Neural crest cell (in vitro differentiated cells): ENCODE data around the gene DSCAM. TPM values are rescaled to one million over a fixed set of nuclear protein-coding genes. Genes with fewer than 3 reads are reported as not detected.

Experiments used
- DNase-seq: peaks from one replicate; pipeline ENCODE4 v3.0.0; 2021; ENCODE audit warnings: low read depth, mixed read lengths, low spot score
- H3K27ac Mint-ChIP-seq: one replicate; pipeline ENCODE4 v1.8.0; 2021; ENCODE audit warnings: mild to moderate bottlenecking, mixed read lengths; ENCODE audit not compliant: unreplicated experiment
- H3K27me3 Mint-ChIP-seq: 2 replicates; pipeline ENCODE4 v1.8.0; 2021; ENCODE audit warnings: low read depth, mild to moderate bottlenecking, mixed read lengths
- H3K36me3 Mint-ChIP-seq: 2 replicates; pipeline ENCODE4 v1.8.0; 2021; ENCODE audit warnings: low read depth, mild to moderate bottlenecking, mixed read lengths
- H3K4me1 Mint-ChIP-seq: 2 replicates; pipeline ENCODE4 v1.8.0; 2021; ENCODE audit warnings: mixed read lengths
- H3K4me3 Mint-ChIP-seq: one replicate; pipeline ENCODE4 v1.8.0; 2021; ENCODE audit warnings: mild to moderate bottlenecking, mixed read lengths
- H3K9me3 Mint-ChIP-seq: 2 replicates; pipeline ENCODE4 v1.8.0; 2021; ENCODE audit warnings: mixed read lengths
- total RNA-seq: library from RNA; stranded (reverse); gene quantifications from 2 replicates; pipeline ENCODE4 v1.2.1, GENCODE V29; 2021
- TF ChIP-seq, protein P1 (sequence below): fragments of 200-600 bp; sonication (generic); conservative IDR thresholded peaks from 2 replicates; pipeline ENCODE4 v1.5.0; 2021; ENCODE audit warnings: antibody characterized with exemption, mild to moderate bottlenecking

The DSCAM gene
- total RNA-seq, 1 donor from 2014 or later: 0.19 TPM

DNA sequence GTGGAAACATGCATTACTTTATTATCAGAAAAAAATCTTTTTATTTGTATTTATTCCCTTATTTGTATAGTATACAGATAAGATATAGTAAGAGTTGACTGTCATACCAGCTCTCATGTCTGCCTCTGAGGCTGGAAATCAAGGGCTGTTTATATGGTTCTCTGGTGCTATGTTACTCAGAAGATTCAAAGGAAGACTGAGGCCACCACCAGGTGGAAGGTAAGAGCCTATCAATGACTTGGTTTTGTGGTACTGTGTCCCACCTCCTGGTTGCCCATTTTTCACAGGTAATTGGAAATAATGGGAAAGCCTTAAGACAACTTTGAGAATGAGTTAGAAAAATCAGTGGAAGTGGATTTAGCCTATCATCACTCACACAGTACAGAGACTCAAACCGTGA lies 342.1 kb downstream of the DSCAM start:
- Mint-ChIP-seq H3K9me3 (no peaks in the 10 kb centered on the region), H3K27me3 (peaks cover 6% of the 10 kb centered on the region), H3K4me1 (peaks cover 8% of the 10 kb centered on the region), H3K27ac (no peak overlapping the region), H3K36me3 (no peaks in the 10 kb centered on the region), H3K4me3 (no peak overlapping the region)
- TF ChIP-seq, protein P1, sequence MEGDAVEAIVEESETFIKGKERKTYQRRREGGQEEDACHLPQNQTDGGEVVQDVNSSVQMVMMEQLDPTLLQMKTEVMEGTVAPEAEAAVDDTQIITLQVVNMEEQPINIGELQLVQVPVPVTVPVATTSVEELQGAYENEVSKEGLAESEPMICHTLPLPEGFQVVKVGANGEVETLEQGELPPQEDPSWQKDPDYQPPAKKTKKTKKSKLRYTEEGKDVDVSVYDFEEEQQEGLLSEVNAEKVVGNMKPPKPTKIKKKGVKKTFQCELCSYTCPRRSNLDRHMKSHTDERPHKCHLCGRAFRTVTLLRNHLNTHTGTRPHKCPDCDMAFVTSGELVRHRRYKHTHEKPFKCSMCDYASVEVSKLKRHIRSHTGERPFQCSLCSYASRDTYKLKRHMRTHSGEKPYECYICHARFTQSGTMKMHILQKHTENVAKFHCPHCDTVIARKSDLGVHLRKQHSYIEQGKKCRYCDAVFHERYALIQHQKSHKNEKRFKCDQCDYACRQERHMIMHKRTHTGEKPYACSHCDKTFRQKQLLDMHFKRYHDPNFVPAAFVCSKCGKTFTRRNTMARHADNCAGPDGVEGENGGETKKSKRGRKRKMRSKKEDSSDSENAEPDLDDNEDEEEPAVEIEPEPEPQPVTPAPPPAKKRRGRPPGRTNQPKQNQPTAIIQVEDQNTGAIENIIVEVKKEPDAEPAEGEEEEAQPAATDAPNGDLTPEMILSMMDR: no peak
- no peak for DNase-seq

DNA sequence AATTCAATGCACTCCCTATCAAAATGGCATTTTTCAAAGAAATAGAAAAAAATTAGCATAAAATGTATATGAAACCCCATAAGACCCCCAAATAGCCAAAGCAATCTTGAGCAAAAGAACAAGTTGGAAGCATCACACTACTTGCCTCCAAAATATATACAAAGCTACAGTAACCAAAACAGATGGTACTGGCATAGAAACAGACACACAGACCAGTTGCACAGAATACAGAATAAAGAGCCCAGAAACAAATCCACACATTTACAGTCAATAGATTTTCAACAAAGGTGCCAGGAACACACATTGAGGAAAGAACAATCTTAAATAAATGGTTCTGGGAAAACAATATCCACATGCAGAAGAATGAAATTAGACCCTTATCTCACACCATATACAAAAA lies 350.8 kb downstream of the DSCAM start:
- H3K4me3 Mint-ChIP-seq: no peak overlapping the region
- peaks cover 21% of the 10 kb centered on the region for H3K9me3 Mint-ChIP-seq
- H3K27me3 Mint-ChIP-seq: peaks cover 10% of the 10 kb centered on the region
- H3K4me1 Mint-ChIP-seq: peaks cover 15% of the 10 kb centered on the region
- TF ChIP-seq, protein P1: no peak
- H3K27ac Mint-ChIP-seq: no peak overlapping the region
- no peak for DNase-seq
- peaks cover 13% of the 10 kb centered on the region for H3K36me3 Mint-ChIP-seq

DNA sequence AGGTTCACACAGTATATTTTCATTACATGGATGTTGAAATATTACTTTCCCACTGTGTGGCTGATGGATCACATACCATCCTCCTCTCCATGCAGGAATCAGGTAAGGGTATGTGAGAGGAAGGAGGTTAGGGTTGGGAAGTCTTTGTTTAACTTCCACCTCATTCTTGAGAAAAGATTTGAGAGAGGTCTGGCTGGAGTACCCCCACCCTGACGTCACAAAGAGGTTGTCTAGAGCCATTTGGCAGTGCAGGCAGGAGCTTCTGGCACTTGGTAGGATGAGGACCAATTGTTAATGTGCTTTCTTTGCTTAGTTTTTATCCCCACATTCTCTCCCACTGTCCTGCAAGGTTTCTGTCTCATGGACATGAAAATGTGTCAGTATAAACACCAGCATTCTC lies 356.6 kb downstream of the DSCAM start:
- Mint-ChIP-seq H3K4me3 (no peak overlapping the region), H3K27me3 (no peaks in the 10 kb centered on the region), H3K4me1 (peaks cover 14% of the 10 kb centered on the region), H3K27ac (no peak overlapping the region), H3K9me3 (peaks cover 21% of the 10 kb centered on the region), H3K36me3 (peaks cover 13% of the 10 kb centered on the region)
- TF ChIP-seq, protein P1: no peak
- DNase-seq: no peak

DNA sequence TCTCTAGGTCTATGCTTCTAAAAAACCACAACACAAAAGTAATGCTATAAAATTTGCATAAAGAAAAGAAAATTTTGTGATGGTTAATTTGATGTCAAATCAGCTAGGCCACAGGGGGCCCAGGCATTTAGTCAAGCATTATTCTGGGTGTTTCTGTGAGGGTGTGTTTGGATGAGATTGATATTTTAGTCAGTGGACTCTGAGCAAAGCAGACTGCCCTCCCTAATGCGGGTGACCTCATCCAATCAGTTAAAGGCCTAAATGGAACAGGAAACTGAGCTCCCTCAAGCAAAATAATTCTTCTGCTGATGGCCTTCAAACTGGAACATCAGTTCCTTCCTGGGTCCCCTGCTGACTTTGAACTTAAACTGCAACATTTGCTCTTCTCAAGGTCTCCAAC lies 358.0 kb downstream of the DSCAM start:
- H3K27ac Mint-ChIP-seq: no peak overlapping the region
- TF ChIP-seq, protein P1: no peak
- no peak overlapping the region for H3K4me3 Mint-ChIP-seq
- H3K36me3 Mint-ChIP-seq: peaks cover 9% of the 10 kb centered on the region
- no peak for DNase-seq
- H3K27me3 Mint-ChIP-seq: no peaks in the 10 kb centered on the region
- H3K9me3 Mint-ChIP-seq: peaks cover 18% of the 10 kb centered on the region
- H3K4me1 Mint-ChIP-seq: peaks cover 5% of the 10 kb centered on the region

DNA sequence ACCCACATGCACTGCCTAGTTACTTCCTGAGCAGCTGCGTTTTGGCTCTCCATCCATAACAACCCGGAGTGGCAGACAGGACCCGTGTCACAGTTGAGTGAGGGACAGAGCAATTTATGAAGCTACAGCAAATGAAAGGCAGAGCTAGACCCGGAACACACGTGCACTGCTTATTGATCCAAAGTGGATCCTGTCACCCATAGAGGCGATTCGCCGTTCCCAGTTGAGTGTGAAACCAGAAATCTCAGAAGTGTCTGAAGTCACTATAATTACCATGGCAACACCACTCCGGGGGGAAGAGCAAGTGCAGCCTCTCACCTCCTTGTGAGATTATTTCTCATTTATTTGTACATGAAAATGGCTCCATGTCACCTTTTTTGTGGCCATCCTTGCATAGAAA lies 365.2 kb downstream of the DSCAM start:
- peaks cover 2% of the 10 kb centered on the region for H3K36me3 Mint-ChIP-seq
- H3K27me3 Mint-ChIP-seq: no peaks in the 10 kb centered on the region
- no peak for DNase-seq
- peaks cover 3% of the 10 kb centered on the region for H3K9me3 Mint-ChIP-seq
- H3K27ac Mint-ChIP-seq: no peak overlapping the region
- TF ChIP-seq, protein P1: no peak
- no peak overlapping the region for H3K4me3 Mint-ChIP-seq
- peaks cover 8% of the 10 kb centered on the region for H3K4me1 Mint-ChIP-seq

DNA sequence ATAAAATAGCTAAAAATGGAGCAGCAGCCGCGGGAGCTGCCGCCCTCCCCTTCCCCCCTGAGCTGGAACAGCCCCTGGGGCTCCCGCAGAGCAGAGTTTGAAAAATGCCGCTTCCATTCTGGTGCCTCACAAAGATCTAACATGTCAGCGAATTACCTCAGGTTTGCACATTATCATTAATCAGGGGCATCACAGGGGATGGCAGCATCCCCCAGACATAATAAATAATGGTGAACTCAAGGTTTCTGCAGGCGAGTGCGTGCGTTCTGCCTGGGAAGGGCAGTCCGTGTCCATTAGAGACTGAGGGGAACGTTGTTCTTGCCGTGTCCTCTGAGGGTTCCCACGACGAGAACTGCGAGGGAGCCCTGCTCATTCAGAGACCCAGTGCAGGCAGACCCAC lies 372.4 kb downstream of the DSCAM start:
- TF ChIP-seq, protein P1: no peak
- no peak overlapping the region for H3K4me3 Mint-ChIP-seq
- H3K27me3 Mint-ChIP-seq: no peaks in the 10 kb centered on the region
- peaks cover 2% of the 10 kb centered on the region for H3K36me3 Mint-ChIP-seq
- H3K4me1 Mint-ChIP-seq: no peaks in the 10 kb centered on the region
- no peak for DNase-seq
- peaks cover 3% of the 10 kb centered on the region for H3K9me3 Mint-ChIP-seq
- H3K27ac Mint-ChIP-seq: no peak overlapping the region
